OCI-LY3 (cell line): Measurements from ENCODE around the gene INSIG2.

Experiments used
- EZH2phosphoT487 ChIP-seq: fragments of 200-600 bp; shearing (Covaris generic); IDR thresholded peaks from 2 replicates; pipeline ENCODE4 v1.6.1; 2018; ENCODE audit warnings: antibody characterized with exemption, mixed run types, low read depth
- TF ChIP-seq, protein P1 (sequence below): fragments of 200-600, 300-600 bp; sonication (generic); IDR thresholded peaks from 2 replicates; pipeline ENCODE4 v1.5.1; 2014; ENCODE audit warnings: antibody characterized with exemption, low read length, low read depth

DNA sequence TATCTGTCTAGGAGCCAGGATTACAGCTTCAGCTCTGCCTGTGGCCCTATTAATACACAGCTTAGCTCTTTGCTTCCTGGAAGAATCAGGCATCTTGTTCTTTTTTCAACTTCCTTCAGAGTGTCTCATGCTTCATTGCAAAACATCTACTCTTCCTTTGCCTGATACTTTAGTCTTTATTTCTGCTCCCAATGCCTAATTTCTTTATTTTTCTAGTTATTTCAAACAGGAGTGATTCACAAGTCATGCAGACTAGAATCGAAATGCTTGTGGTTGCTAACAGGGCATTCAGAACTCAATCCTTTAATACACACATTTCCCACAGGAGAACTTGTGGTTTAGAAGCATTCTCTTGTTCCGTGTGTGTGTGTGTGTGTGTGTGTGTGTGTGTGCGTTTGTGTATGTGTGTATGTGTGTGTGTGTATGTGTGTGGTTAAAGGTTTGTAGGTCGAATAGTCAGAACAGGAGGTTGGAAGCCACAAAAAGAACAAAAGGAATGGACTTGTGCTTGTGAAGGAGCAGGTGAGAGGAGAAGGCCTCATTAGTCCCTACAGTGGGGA is 28.3 kb upstream of the INSIG2 start:
- no peak for TF ChIP-seq EZH2phosphoT487
- TF ChIP-seq, protein P1, sequence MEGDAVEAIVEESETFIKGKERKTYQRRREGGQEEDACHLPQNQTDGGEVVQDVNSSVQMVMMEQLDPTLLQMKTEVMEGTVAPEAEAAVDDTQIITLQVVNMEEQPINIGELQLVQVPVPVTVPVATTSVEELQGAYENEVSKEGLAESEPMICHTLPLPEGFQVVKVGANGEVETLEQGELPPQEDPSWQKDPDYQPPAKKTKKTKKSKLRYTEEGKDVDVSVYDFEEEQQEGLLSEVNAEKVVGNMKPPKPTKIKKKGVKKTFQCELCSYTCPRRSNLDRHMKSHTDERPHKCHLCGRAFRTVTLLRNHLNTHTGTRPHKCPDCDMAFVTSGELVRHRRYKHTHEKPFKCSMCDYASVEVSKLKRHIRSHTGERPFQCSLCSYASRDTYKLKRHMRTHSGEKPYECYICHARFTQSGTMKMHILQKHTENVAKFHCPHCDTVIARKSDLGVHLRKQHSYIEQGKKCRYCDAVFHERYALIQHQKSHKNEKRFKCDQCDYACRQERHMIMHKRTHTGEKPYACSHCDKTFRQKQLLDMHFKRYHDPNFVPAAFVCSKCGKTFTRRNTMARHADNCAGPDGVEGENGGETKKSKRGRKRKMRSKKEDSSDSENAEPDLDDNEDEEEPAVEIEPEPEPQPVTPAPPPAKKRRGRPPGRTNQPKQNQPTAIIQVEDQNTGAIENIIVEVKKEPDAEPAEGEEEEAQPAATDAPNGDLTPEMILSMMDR, result no peak
